Panc1 (cell line): ENCODE data around the gene HOXA10. TPM values are rescaled to one million over a fixed set of nuclear protein-coding genes. Genes with fewer than 3 reads are reported as not detected.

Source experiments
- ATAC-seq: fragments of 200-7000 bp; cut with Tn5 transposase; 2 replicates; pipeline ENCODE4 v1.9.1; 2020; ENCODE audit warnings: mild to moderate bottlenecking, moderate library complexity
- BruUV-seq: library from RNA; stranded (reverse); fragments of 400-500 nt; replicated peaks from 2 replicates; lab custom pipeline; 2021; lab: Mats Ljungman, UMichigan
- CTCF ChIA-PET: fragments of 300-600 bp; sonication (Branson Sonifier 250); formaldehyde crosslinking; loops from one replicate; lab custom pipeline; 2022; ENCODE audit warnings: antibody characterized with exemption; lab: Charles Lee
- POLR2A ChIA-PET: fragments of 300-600 bp; sonication (Branson Sonifier 250); formaldehyde crosslinking; loops from one replicate; lab custom pipeline; 2022; ENCODE audit warnings: antibody characterized with exemption; lab: Charles Lee
- DNase-seq: peaks from one replicate; pipeline ENCODE4 v3.0.0-alpha.2; 2010; ENCODE audit warnings: low read depth, low spot score
- H3K27ac ChIP-seq: 2 replicates; pipeline ENCODE4 v1.5.1; 2011; ENCODE audit warnings: mild to moderate bottlenecking, low read length, inconsistent platforms
- H3K27me3 ChIP-seq: fragments of 200-500 bp; sonication (Bioruptor generic); 2 replicates; pipeline ENCODE4 v1.6.0; 2014; ENCODE audit warnings: low read length, inconsistent platforms; ENCODE audit not compliant: control insufficient read depth, insufficient read depth
- H3K36me3 ChIP-seq: fragments of 200-500 bp; sonication (Bioruptor generic); 2 replicates; pipeline ENCODE4 v1.5.1; 2014; ENCODE audit warnings: inconsistent platforms, mild to moderate bottlenecking, low read length, moderate library complexity; ENCODE audit not compliant: control insufficient read depth, insufficient read depth
- H3K4me1 ChIP-seq: 2 replicates; pipeline ENCODE4 v1.5.1; 2011; ENCODE audit warnings: inconsistent platforms, mild to moderate bottlenecking, low read length, moderate library complexity; ENCODE audit not compliant: control insufficient read depth, insufficient read depth
- H3K4me3 ChIP-seq, 2 experiments: 2 replicates each; pipeline ENCODE4 v1.5.1; 2011 to 2012; ENCODE audit warnings: low read depth in 2 of 2, low read length in 2 of 2, mild to moderate bottlenecking in 2 of 2, inconsistent platforms in 1 of 2, moderate library complexity in 1 of 2
- H3K9me3 ChIP-seq: fragments of 200-500 bp; sonication (Bioruptor generic); 2 replicates; pipeline ENCODE4 v1.5.1; 2014; ENCODE audit warnings: low read depth, mild to moderate bottlenecking, inconsistent platforms, low read length, moderate library complexity; ENCODE audit not compliant: control insufficient read depth, insufficient read depth
- CTCF ChIP-seq: fragments of 450-650 bp; IDR thresholded peaks from 2 replicates; pipeline ENCODE4 v1.5.1; 2017; ENCODE audit warnings: mild to moderate bottlenecking
- POLR2AphosphoS5 ChIP-seq: IDR thresholded peaks from 2 replicates; pipeline ENCODE4 v1.6.1; 2012; ENCODE audit warnings: mild to moderate bottlenecking, low read depth, low read length, moderate library complexity
- REST ChIP-seq, 2 experiments: IDR thresholded peaks; 2 replicates each; pipeline ENCODE4 v1.6.1; 2011 to 2012; ENCODE audit warnings: low read depth in 2 of 2, control low read depth in 1 of 2, low read length in 1 of 2, mild to moderate bottlenecking in 1 of 2, moderate library complexity in 1 of 2; ENCODE audit not compliant: insufficient read depth in 1 of 2
- SIN3A ChIP-seq: IDR thresholded peaks from 2 replicates; pipeline ENCODE4 v1.6.1; 2012; ENCODE audit warnings: low read depth, mild to moderate bottlenecking, low read length, moderate library complexity, borderline replicate concordance; ENCODE audit not compliant: insufficient read depth
- TCF7L2 ChIP-seq: IDR thresholded peaks from 2 replicates; pipeline ENCODE4 v1.6.1; 2011; ENCODE audit warnings: mild to moderate bottlenecking, low read depth, low read length, inconsistent platforms
- in situ Hi-C: cut with HindIII; loops from 2 replicates; pipeline ENCODE4 v1.10.0; 2016; ENCODE audit warnings: low sequenced_read_pairs, low pct_unique_long_range_greater_than_20kb
- intact Hi-C: fragments of 100-400 bp; cut with micrococcal nuclease; formaldehyde crosslinking; loops from one replicate; pipeline ENCODE4 v1.10.0; 2022; ENCODE audit not compliant: unreplicated experiment
- total RNA-seq: library from RNA; stranded (reverse); gene quantifications from one replicate; pipeline ENCODE4 v1.2.1, GENCODE V29; 2021; ENCODE audit not compliant: unreplicated experiment

The HOXA10 gene
- total RNA-seq, 1 experiment from 2014 or later: 0.41 TPM

- intact Hi-C loops: no loop called here
- Histone ChIP-seq H3K27ac (peak overlapping the region; percentile 5; the same call in 1 of the 2 replicates), H3K27me3 (no peaks in the 10 kb centered on the region), H3K4me1 (peaks cover 56% of the 10 kb centered on the region), H3K4me3 (no peak overlapping the region), H3K9me3 (no peaks in the 10 kb centered on the region), H3K36me3 (no peaks in the 10 kb centered on the region)
- ChIA-PET CTCF (no interaction called here), POLR2A (no interaction called here)
- ATAC-seq (no peak), DNase-seq (no peak)
- BruUV-seq: no TSS peak
- in situ Hi-C loops: no loop called here
- TF ChIP-seq POLR2AphosphoS5 (no peak), REST (IDR thresholded peaks at IDR 0.05; ENCODE audit: insufficient read depth in 1 of 2, low read depth in 2 of 2, low read length in 1 of 2) (no peak), TCF7L2 (no peak), CTCF (no peak), SIN3A (no peak)
These were observed 35.6 kb downstream of the HOXA10 start for GRCh38 chr7:27138472-27138871.

- Histone ChIP-seq H3K36me3 (no peaks in the 10 kb centered on the region), H3K9me3 (no peaks in the 10 kb centered on the region), H3K27ac (peak overlapping the region; percentile 98), H3K4me3 (no peak overlapping the region), H3K4me1 (peaks cover 63% of the 10 kb centered on the region), H3K27me3 (no peaks in the 10 kb centered on the region)
- BruUV-seq: no TSS peak
- TF ChIP-seq CTCF (no peak), POLR2AphosphoS5 (no peak), SIN3A (no peak), REST (IDR thresholded peaks at IDR 0.05; ENCODE audit: insufficient read depth in 1 of 2, low read depth in 2 of 2, low read length in 1 of 2) (no peak), TCF7L2 (no peak)
- ChIA-PET CTCF (no interaction called here), POLR2A (no interaction called here)
- DNase-seq (no peak), ATAC-seq (no peak)
- in situ Hi-C loops: no loop called here
- intact Hi-C loops: no loop called here
These were observed 36.3 kb downstream of the HOXA10 start for GRCh38 chr7:27137640-27138315.
